Left ventricle myocardium inferior (tissue), 1 donor: Measurements from ENCODE around the gene RIMS1. TPM values are rescaled to one million over a fixed set of nuclear protein-coding genes. Genes with fewer than 3 reads are reported as not detected.

Experiments used
- DNase-seq: peaks from one replicate; pipeline ENCODE4 v3.0.0-alpha.2; 2020
- H3K27ac ChIP-seq: fragments of 200-600 bp; replicated peaks from 2 replicates; pipeline ENCODE4 v1.8.0; 2021
- H3K27me3 ChIP-seq: fragments of 200-600 bp; 2 replicates; pipeline ENCODE4 v1.8.0; 2021; ENCODE audit warnings: low read depth
- H3K36me3 ChIP-seq: fragments of 200-600 bp; 2 replicates; pipeline ENCODE4 v1.8.0; 2021
- H3K4me1 ChIP-seq: fragments of 200-600 bp; 2 replicates; pipeline ENCODE4 v1.8.0; 2021
- H3K4me3 ChIP-seq: fragments of 200-600 bp; 2 replicates; pipeline ENCODE4 v1.8.0; 2021; ENCODE audit warnings: mild to moderate bottlenecking, moderate library complexity
- H3K9me3 ChIP-seq: fragments of 200-600 bp; replicated peaks from 2 replicates; pipeline ENCODE4 v1.8.0; 2021
- intact Hi-C: fragments of 100-400 bp; cut with micrococcal nuclease; formaldehyde crosslinking; loops from one replicate; pipeline ENCODE4 v1.11.0; 2022
- total RNA-seq: library from RNA; stranded (reverse); fragmentation: NEBNext Ultra II Directional; extraction: Animal tissue kit (Norgen Biotek cat#: 25700); gene quantifications from one replicate; pipeline ENCODE4 v1.2.1, GENCODE V29; 2021
- TF ChIP-seq, protein P1 (sequence below): fragments of 200-600 bp; IDR thresholded peaks from 2 replicates; pipeline ENCODE4 v1.8.0; 2021; ENCODE audit warnings: antibody characterized with exemption, mild to moderate bottlenecking, borderline replicate concordance
- donor health status: DM: no; HTN: yes; CAD: no; lungs with severe emphysema.

RIMS1 gene
- total RNA-seq, 1 donor from 2014 or later = 0.93 TPM

DNA sequence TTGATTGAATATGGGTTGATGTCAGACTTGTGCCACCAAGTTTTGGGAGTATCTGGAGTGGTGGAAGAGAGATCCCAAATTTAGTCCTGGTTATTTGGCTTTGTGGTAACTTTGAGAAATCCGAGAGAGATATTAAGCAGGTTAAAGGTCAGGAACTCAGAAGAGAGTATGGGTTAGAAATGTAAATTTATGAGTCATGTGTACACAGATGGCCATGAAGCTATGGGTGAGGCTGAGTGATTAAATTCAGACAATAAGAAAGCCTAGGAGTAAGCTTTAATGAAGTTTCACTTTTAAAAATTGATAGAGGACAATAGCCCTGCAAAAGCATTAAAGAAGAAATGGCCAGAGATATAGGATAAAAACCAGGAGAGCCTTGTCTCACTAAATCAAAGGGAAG, 14.3 kb downstream of the RIMS1 start:
- intact Hi-C loops = no loop called here
- no peak for DNase-seq
- Histone ChIP-seq H3K27ac (no peak overlapping the region), H3K4me1 (no peaks in the 10 kb centered on the region), H3K9me3 (no peaks in the 10 kb centered on the region), H3K36me3 (no peaks in the 10 kb centered on the region), H3K27me3 (no peaks in the 10 kb centered on the region), H3K4me3 (no peak overlapping the region)
- TF ChIP-seq, protein P1, sequence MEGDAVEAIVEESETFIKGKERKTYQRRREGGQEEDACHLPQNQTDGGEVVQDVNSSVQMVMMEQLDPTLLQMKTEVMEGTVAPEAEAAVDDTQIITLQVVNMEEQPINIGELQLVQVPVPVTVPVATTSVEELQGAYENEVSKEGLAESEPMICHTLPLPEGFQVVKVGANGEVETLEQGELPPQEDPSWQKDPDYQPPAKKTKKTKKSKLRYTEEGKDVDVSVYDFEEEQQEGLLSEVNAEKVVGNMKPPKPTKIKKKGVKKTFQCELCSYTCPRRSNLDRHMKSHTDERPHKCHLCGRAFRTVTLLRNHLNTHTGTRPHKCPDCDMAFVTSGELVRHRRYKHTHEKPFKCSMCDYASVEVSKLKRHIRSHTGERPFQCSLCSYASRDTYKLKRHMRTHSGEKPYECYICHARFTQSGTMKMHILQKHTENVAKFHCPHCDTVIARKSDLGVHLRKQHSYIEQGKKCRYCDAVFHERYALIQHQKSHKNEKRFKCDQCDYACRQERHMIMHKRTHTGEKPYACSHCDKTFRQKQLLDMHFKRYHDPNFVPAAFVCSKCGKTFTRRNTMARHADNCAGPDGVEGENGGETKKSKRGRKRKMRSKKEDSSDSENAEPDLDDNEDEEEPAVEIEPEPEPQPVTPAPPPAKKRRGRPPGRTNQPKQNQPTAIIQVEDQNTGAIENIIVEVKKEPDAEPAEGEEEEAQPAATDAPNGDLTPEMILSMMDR = no peak

DNA sequence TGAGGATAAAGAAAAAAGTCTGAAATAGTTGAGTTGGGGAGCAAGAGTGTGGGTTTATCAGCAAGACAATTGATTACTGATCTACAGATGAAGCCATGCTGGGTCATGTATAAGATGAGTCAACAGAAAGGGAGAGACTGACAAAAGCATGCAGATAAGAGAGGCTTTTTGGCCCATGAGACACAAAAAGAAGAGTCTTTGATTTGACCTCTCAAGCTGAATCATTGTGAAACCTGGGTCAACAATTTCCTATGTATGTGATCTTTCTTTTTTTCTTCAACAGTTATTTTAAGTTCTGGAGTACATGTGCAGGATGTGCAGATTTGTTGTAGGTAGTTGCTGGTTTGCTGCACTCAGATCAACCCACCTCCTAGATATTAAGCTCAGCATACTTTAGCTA, 15.9 kb downstream of the RIMS1 start:
- H3K36me3 ChIP-seq = no peaks in the 10 kb centered on the region
- no peaks in the 10 kb centered on the region for H3K4me1 ChIP-seq
- intact Hi-C loops = no loop called here
- no peaks in the 10 kb centered on the region for H3K9me3 ChIP-seq
- no peak overlapping the region for H3K4me3 ChIP-seq
- TF ChIP-seq, protein P1 = no peak
- H3K27ac ChIP-seq = no peak overlapping the region
- no peak for DNase-seq
- H3K27me3 ChIP-seq = no peaks in the 10 kb centered on the region

DNA sequence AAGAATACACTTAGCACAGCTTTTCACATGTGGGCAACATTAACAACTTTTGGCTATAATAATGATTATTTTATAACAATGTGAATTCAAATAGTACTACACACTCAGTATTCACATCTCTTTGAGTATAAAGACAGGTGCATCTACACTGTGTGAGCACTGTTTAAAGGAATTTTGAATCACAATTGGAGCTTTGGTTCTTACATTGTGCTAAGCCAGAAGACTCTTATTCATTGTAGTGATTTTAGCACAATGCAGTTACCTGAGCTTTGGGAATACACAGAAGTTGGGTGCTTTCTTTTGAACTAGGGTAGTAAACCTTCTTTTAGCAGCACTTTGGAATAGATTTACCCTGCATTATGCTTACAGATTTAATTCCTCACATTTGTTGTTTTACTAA, 20.5 kb downstream of the RIMS1 start:
- Histone ChIP-seq H3K4me3 (no peak overlapping the region), H3K4me1 (no peaks in the 10 kb centered on the region), H3K36me3 (no peaks in the 10 kb centered on the region), H3K9me3 (no peaks in the 10 kb centered on the region), H3K27ac (no peak overlapping the region), H3K27me3 (no peaks in the 10 kb centered on the region)
- TF ChIP-seq, protein P1 = no peak
- intact Hi-C loops = no loop called here
- no peak for DNase-seq

DNA sequence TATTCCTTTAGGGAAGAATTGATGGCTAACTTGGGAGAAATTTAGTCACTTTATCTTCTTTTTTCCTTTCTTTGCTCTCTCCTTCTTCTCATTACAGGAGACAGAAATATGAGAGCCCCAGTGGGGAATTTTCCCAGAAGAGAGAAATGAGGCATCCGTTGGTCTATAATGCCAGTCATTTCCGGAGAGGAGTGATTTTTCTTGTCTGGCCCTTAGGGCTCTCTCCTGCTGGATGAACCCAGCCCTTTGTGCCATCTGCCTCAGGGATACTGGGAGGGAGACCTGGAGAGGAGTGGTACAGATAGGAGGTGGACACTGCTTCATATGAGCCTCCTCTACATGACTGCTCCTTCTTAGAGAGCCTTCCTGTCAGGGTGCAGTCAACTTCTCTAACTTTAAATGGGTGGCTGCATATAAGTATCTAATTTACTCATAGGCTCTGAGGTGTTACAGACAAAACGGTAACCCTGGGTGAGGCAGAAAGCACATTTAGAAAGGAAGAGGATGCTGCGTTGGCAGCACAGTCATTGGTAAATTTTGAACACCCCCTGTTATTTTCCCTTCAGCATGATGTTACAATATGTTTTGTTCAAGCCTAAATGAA, 21.9 kb downstream of the RIMS1 start:
- TF ChIP-seq, protein P1 = no peak
- no peaks in the 10 kb centered on the region for H3K9me3 ChIP-seq
- intact Hi-C loops = no loop called here
- no peak for DNase-seq
- no peak overlapping the region for H3K4me3 ChIP-seq
- H3K36me3 ChIP-seq = no peaks in the 10 kb centered on the region
- no peak overlapping the region for H3K27ac ChIP-seq
- H3K27me3 ChIP-seq = no peaks in the 10 kb centered on the region
- no peaks in the 10 kb centered on the region for H3K4me1 ChIP-seq

DNA sequence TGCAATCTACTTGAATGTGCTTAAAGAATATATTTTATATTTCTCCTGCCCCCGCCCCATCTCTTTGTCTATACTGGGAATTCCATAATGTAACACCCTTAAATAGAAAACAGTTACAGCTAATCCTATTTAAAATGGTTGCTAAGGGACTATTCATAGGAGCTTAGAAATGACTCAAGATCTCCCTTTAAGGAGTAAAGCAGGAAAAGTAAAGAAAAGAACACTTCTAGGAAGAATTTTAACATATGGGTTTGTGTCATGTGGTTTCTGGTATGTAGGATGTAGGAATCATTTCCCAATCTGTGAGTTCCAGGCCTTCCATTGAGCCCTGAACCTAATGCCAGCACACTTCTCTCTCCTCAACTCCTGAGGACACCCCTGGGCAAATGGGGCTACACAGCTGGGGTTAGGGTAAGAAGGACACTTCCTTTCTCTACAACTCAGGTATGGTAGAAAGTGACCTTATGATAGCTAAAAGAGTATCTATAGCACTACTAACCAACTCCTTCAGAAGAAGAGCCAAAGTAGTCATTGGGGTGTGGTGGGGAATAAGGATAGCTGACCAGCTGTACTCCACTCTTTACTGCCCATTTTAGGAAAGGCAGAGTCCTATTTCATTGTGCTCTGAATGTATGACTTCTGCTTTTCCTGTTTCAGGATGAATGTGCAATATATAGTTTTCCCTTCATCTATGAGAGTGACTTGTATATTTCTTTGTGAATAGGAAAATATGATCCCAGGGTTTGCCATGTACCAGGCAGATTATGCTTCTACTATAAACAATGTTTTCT, 27.3 kb downstream of the RIMS1 start:
- H3K4me3 ChIP-seq = no peak overlapping the region
- H3K4me1 ChIP-seq = no peaks in the 10 kb centered on the region
- no peaks in the 10 kb centered on the region for H3K9me3 ChIP-seq
- no peak overlapping the region for H3K27ac ChIP-seq
- H3K27me3 ChIP-seq = no peaks in the 10 kb centered on the region
- TF ChIP-seq, protein P1 = no peak
- H3K36me3 ChIP-seq = no peaks in the 10 kb centered on the region
- DNase-seq = no peak
- intact Hi-C loops = no loop called here
